HG02642 (cell line): Measurements from ENCODE around the gene LHFPL2.
"Not testable (repeated sequence)": the region's sequence is repeated elsewhere in the genome, so short reads cannot be mapped to it uniquely, and the experiment has no call there.

Source experiments
- ATAC-seq: cut with Tn5 transposase; IDR thresholded peaks from one replicate; pipeline ENCODE4 v1.9.1; 2021; ENCODE audit warnings: mild to moderate bottlenecking; ENCODE audit not compliant: unreplicated experiment, poor library complexity

The LHFPL2 gene

GRCh38 chr5:78492650-78493049 is 155.9 kb downstream of the LHFPL2 start:
- ATAC-seq = no peak

GRCh38 chr5:78492224-78492623 is 156.3 kb downstream of the LHFPL2 start:
- no peak for ATAC-seq

GRCh38 chr5:78490709-78491485 is 157.7 kb downstream of the LHFPL2 start:
- ATAC-seq = no peak

- ATAC-seq = no peak
Observed at GRCh38 chr5:78487846-78488245, 160.7 kb downstream of the LHFPL2 start.

GRCh38 chr5:78486218-78486617 is 162.4 kb downstream of the LHFPL2 start:
- ATAC-seq = no peak

- peak; percentile 81 for ATAC-seq
Observed at GRCh38 chr5:78483809-78484521, 164.6 kb downstream of the LHFPL2 start.

GRCh38 chr5:78482948-78483347 is 165.6 kb downstream of the LHFPL2 start:
- no peak for ATAC-seq

- ATAC-seq = no peak
Observed at GRCh38 chr5:78476795-78477194, 171.8 kb downstream of the LHFPL2 start.

- ATAC-seq = no peak
Observed at GRCh38 chr5:78475370-78475769, 173.2 kb downstream of the LHFPL2 start.

- no peak for ATAC-seq
Observed at GRCh38 chr5:78473751-78474150, 174.8 kb downstream of the LHFPL2 start.

GRCh38 chr5:78472469-78473106 is 176.0 kb downstream of the LHFPL2 start:
- no peak for ATAC-seq

GRCh38 chr5:78471896-78472295 is 176.7 kb downstream of the LHFPL2 start:
- ATAC-seq = no peak

GRCh38 chr5:78467752-78468357 is 180.7 kb downstream of the LHFPL2 start:
- no peak for ATAC-seq

GRCh38 chr5:78467140-78467539 is 181.4 kb downstream of the LHFPL2 start:
- no peak for ATAC-seq

GRCh38 chr5:78458843-78459242 is 189.7 kb downstream of the LHFPL2 start:
- ATAC-seq = no peak

- not testable (repeated sequence) for ATAC-seq
Observed at GRCh38 chr5:78457507-78457906, 191.1 kb downstream of the LHFPL2 start.

- no peak for ATAC-seq
Observed at GRCh38 chr5:78449103-78449502, 199.5 kb downstream of the LHFPL2 start.

GRCh38 chr5:78447775-78448424 is 200.7 kb downstream of the LHFPL2 start:
- no peak for ATAC-seq
